Gastrocnemius medialis (tissue), 4 donors: ENCODE data around the gene OSBPL2. TPM values are rescaled to one million over a fixed set of nuclear protein-coding genes. Genes with fewer than 3 reads are reported as not detected.

Experiments used
- ATAC-seq, 2 donors: fragments of 150-250 bp; one replicate each; pipeline ENCODE4 v1.9.1; 2016
- DNase-seq, 2 donors: peaks; one replicate each; pipeline ENCODE4 v3.0.0-alpha.2; 2019
- H3K27ac ChIP-seq, 4 donors: fragments of 200-600 bp; sonication (generic); 1 replicate in 1 of 4; 2 replicates in 3 of 4; pipeline ENCODE4 v1.5.1; 2016 to 2018; ENCODE audit warnings: mild to moderate bottlenecking in 2 of 4, moderate library complexity in 1 of 4
- H3K27me3 ChIP-seq, 3 donors: fragments of 200-600 bp; sonication (generic) in 2 of 3; 1 replicate in 1 of 3; 2 replicates in 2 of 3; pipeline versions ENCODE4 v1.5.1 to v1.6.0; 2016 to 2019; ENCODE audit warnings: mild to moderate bottlenecking in 1 of 3, moderate library complexity in 1 of 3
- H3K36me3 ChIP-seq, 2 donors: fragments of 200-600 bp; sonication (generic) in 1 of 2; one replicate each; pipeline ENCODE4 v1.5.1; 2017 to 2018
- H3K4me1 ChIP-seq, 2 donors: fragments of 200-600 bp; sonication (generic) in 1 of 2; one replicate each; pipeline ENCODE4 v1.5.1; 2016 to 2017; ENCODE audit warnings: mild to moderate bottlenecking in 2 of 2
- H3K4me3 ChIP-seq, 4 donors: fragments of 200-600 bp; sonication (generic) in 3 of 4; 1 replicate in 1 of 4; 2 replicates in 3 of 4; pipeline ENCODE4 v1.5.1; 2016 to 2019; ENCODE audit warnings: mild to moderate bottlenecking in 2 of 4
- H3K9me3 ChIP-seq, 3 donors: fragments of 200-600 bp; sonication (generic) in 2 of 3; 1 replicate in 1 of 3; 2 replicates in 2 of 3; pipeline ENCODE4 v1.5.1; 2016 to 2019
- CTCF ChIP-seq, 5 experiments: fragments of 450-650 bp in 3 of 5; fragments of 200-600 bp in 2 of 5; sonication (generic) in 2 of 5; IDR thresholded peaks in 4 of 5; conservative IDR thresholded peaks in 1 of 5; 1 replicate in 4 of 5; 2 replicates in 1 of 5; pipeline ENCODE4 v1.5.1; 2016 to 2019; ENCODE audit warnings: antibody characterized with exemption in 5 of 5, mild to moderate bottlenecking in 3 of 5, moderate library complexity in 3 of 5
- POLR2A ChIP-seq, 2 donors: fragments of 450-650 bp; IDR thresholded peaks; one replicate each; pipeline ENCODE4 v1.6.1; 2017; ENCODE audit warnings: antibody characterized with exemption in 2 of 2, mild to moderate bottlenecking in 2 of 2, moderate library complexity in 2 of 2
- in situ Hi-C, 4 donors: fragments of 200-750 bp; cut with MboI; loops; one replicate each; pipeline versions ENCODE4 v1.15.0 to v1.8.0; 2017; ENCODE audit warnings: low sequenced_read_pairs in 4 of 4
- intact Hi-C: fragments of 100-400 bp; cut with DNase I; formaldehyde crosslinking; loops from one replicate; pipeline ENCODE4 v1.15.1; 2023; ENCODE audit warnings: low total_unique reads
- total RNA-seq, 4 donors: library from RNA; depleted of rRNA; stranded (reverse); fragments of >200 nt; gene quantifications; one replicate each; pipeline versions ENCODE4 v1.1.0 to v1.2.3, GENCODE V29; 2016

Gene OSBPL2
- total RNA-seq, 4 donors from 2014 or later: 15.8 to 26.4 (median 19.6) TPM

GRCh38 chr20:62323146-62323979 lies 85.0 kb downstream of the OSBPL2 start:
- in situ Hi-C loops: no loop called here
- DNase-seq (no peak), ATAC-seq (no peak)
- no peaks in the 10 kb centered on the region for H3K9me3 ChIP-seq
- H3K4me1 ChIP-seq: no peaks in the 10 kb centered on the region
- H3K27me3 ChIP-seq: no peaks in the 10 kb centered on the region
- peaks cover 0 to 7% of the 10 kb centered on the region in 2 donors for H3K36me3 ChIP-seq
- TF ChIP-seq POLR2A (IDR thresholded peaks at IDR 0.05) (no peak), CTCF (IDR thresholded peaks at IDR 0.05 in 4 of 5, conservative IDR thresholded peaks at IDR 0.05 in 1 of 5) (no peak)
- no peak overlapping the region for H3K27ac ChIP-seq
- H3K4me3 ChIP-seq: no peak overlapping the region
- intact Hi-C loops: no loop called here

GRCh38 chr20:62323980-62324906 lies 85.9 kb downstream of the OSBPL2 start:
- Histone ChIP-seq H3K4me3 (no peak overlapping the region), H3K9me3 (no peaks in the 10 kb centered on the region), H3K27ac (no peak overlapping the region), H3K27me3 (no peaks in the 10 kb centered on the region), H3K4me1 (no peaks in the 10 kb centered on the region), H3K36me3 (peaks cover 0 to 16% of the 10 kb centered on the region in 2 donors)
- TF ChIP-seq CTCF (IDR thresholded peaks at IDR 0.05 in 4 of 5, conservative IDR thresholded peaks at IDR 0.05 in 1 of 5) (no peak), POLR2A (IDR thresholded peaks at IDR 0.05) (no peak)
- in situ Hi-C loops: no loop called here
- intact Hi-C loops: no loop called here
- ATAC-seq (no peak), DNase-seq (no peak)

- no peak overlapping the region for H3K27ac ChIP-seq
- in situ Hi-C loops: no loop called here
- no peaks in the 10 kb centered on the region for H3K9me3 ChIP-seq
- TF ChIP-seq CTCF (IDR thresholded peaks at IDR 0.05 in 4 of 5, conservative IDR thresholded peaks at IDR 0.05 in 1 of 5): no peak
- TF ChIP-seq POLR2A (IDR thresholded peaks at IDR 0.05): no peak
- no peaks in the 10 kb centered on the region for H3K4me1 ChIP-seq
- intact Hi-C loops: no loop called here
- H3K4me3 ChIP-seq: no peak overlapping the region
- DNase-seq: no peak
- no peak for ATAC-seq
- peaks cover 0 to 26% of the 10 kb centered on the region in 2 donors for H3K36me3 ChIP-seq
- H3K27me3 ChIP-seq: no peaks in the 10 kb centered on the region
Observed at GRCh38 chr20:62325172-62325905, 87.0 kb downstream of the OSBPL2 start.

- no peak overlapping the region for H3K4me3 ChIP-seq
- intact Hi-C loops (no loop called here), in situ Hi-C loops (no loop called here)
- H3K4me1 ChIP-seq: no peaks in the 10 kb centered on the region
- no peak overlapping the region for H3K27ac ChIP-seq
- TF ChIP-seq POLR2A (IDR thresholded peaks at IDR 0.05) (no peak), CTCF (IDR thresholded peaks at IDR 0.05 in 4 of 5, conservative IDR thresholded peaks at IDR 0.05 in 1 of 5) (no peak)
- ATAC-seq: no peak
- no peaks in the 10 kb centered on the region for H3K27me3 ChIP-seq
- H3K9me3 ChIP-seq: no peaks in the 10 kb centered on the region
- peaks cover 0 to 26% of the 10 kb centered on the region in 2 donors for H3K36me3 ChIP-seq
- no peak for DNase-seq
Observed at GRCh38 chr20:62326559-62326958, 88.2 kb downstream of the OSBPL2 start.
